Stomach smooth muscle (tissue), 2 donors: ENCODE data around the gene XCR1.

Experiments used
- H3K27ac ChIP-seq: one replicate; pipeline ENCODE4 v1.7.0; 2013; ENCODE audit warnings: mild to moderate bottlenecking, low read length, inconsistent platforms
- H3K27me3 ChIP-seq, 2 donors: one replicate each; pipeline ENCODE4 v1.7.0; 2013; ENCODE audit warnings: low read length in 2 of 2; ENCODE audit not compliant: insufficient read depth in 2 of 2, control insufficient read depth in 1 of 2
- H3K36me3 ChIP-seq, 2 donors: one replicate each; pipeline ENCODE4 v1.7.0; 2013; ENCODE audit warnings: low read length in 2 of 2; ENCODE audit not compliant: control insufficient read depth in 2 of 2, insufficient read depth in 2 of 2
- H3K4me1 ChIP-seq: one replicate; pipeline ENCODE4 v1.7.0; 2013; ENCODE audit warnings: low read length; ENCODE audit not compliant: control insufficient read depth, insufficient read depth
- H3K4me3 ChIP-seq, 2 donors: one replicate each; pipeline ENCODE4 v1.7.0; 2013; ENCODE audit warnings: low read length in 2 of 2
- H3K9ac ChIP-seq, 2 donors: one replicate each; pipeline ENCODE4 v1.7.0; 2013; ENCODE audit warnings: low read length in 2 of 2, mild to moderate bottlenecking in 1 of 2
- H3K9me3 ChIP-seq, 2 donors: one replicate each; pipeline ENCODE4 v1.7.0; 2013; ENCODE audit warnings: low read length in 2 of 2; ENCODE audit not compliant: control insufficient read depth in 2 of 2
- donor health status: healthy.
- donor health status: Pancreatic carcinoma.

Gene XCR1

GRCh38 chr3:46022909-46023785, 4.1 kb downstream of the XCR1 start:
- Histone ChIP-seq H3K9me3 (no peaks in the 10 kb centered on the region), H3K36me3 (no peaks in the 10 kb centered on the region), H3K27ac (no peak overlapping the region), H3K27me3 (no peaks in the 10 kb centered on the region), H3K9ac (no peak overlapping the region), H3K4me1 (no peaks in the 10 kb centered on the region), H3K4me3 (no peak overlapping the region)

- H3K27me3 ChIP-seq, result no peaks in the 10 kb centered on the region
Measured at GRCh38 chr3:46021516-46021915, 5.8 kb downstream of the XCR1 start.

GRCh38 chr3:46020766-46021510, 6.3 kb downstream of the XCR1 start:
- Histone ChIP-seq H3K27me3 (no peaks in the 10 kb centered on the region), H3K9ac (no peak overlapping the region), H3K4me1 (no peaks in the 10 kb centered on the region), H3K27ac (no peak overlapping the region), H3K36me3 (no peaks in the 10 kb centered on the region), H3K9me3 (no peaks in the 10 kb centered on the region), H3K4me3 (no peak overlapping the region)

More at GRCh38 chr3:46021516-46021915, 5.8 kb downstream of the XCR1 start:
- no peak overlapping the region for H3K9ac ChIP-seq
- H3K36me3 ChIP-seq, result no peaks in the 10 kb centered on the region
- no peaks in the 10 kb centered on the region for H3K9me3 ChIP-seq
- H3K27ac ChIP-seq, result no peak overlapping the region
- no peak overlapping the region for H3K4me3 ChIP-seq
- H3K4me1 ChIP-seq, result no peaks in the 10 kb centered on the region

GRCh38 chr3:46019707-46020106, 7.6 kb downstream of the XCR1 start:
- H3K36me3 ChIP-seq, result no peaks in the 10 kb centered on the region
- H3K9ac ChIP-seq, result no peak overlapping the region
- H3K27ac ChIP-seq, result no peak overlapping the region
- no peak overlapping the region for H3K4me3 ChIP-seq
- H3K4me1 ChIP-seq, result no peaks in the 10 kb centered on the region
- no peaks in the 10 kb centered on the region for H3K27me3 ChIP-seq
- H3K9me3 ChIP-seq, result no peaks in the 10 kb centered on the region

GRCh38 chr3:46017720-46018119, 9.6 kb downstream of the XCR1 start:
- Histone ChIP-seq H3K9me3 (no peaks in the 10 kb centered on the region), H3K4me1 (no peaks in the 10 kb centered on the region), H3K4me3 (no peak overlapping the region), H3K27me3 (no peaks in the 10 kb centered on the region), H3K9ac (no peak overlapping the region), H3K27ac (no peak overlapping the region), H3K36me3 (no peaks in the 10 kb centered on the region)

GRCh38 chr3:46013316-46014094, 13.8 kb downstream of the XCR1 start:
- Histone ChIP-seq H3K4me3 (no peak overlapping the region), H3K9ac (no peak overlapping the region), H3K9me3 (no peaks in the 10 kb centered on the region), H3K36me3 (no peaks in the 10 kb centered on the region), H3K27ac (no peak overlapping the region), H3K4me1 (no peaks in the 10 kb centered on the region), H3K27me3 (no peaks in the 10 kb centered on the region)

GRCh38 chr3:46012246-46012645, 15.0 kb downstream of the XCR1 start:
- H3K36me3 ChIP-seq, result no peaks in the 10 kb centered on the region
- H3K27me3 ChIP-seq, result no peaks in the 10 kb centered on the region
- H3K9ac ChIP-seq, result no peak overlapping the region
- H3K27ac ChIP-seq, result no peak overlapping the region
- no peaks in the 10 kb centered on the region for H3K9me3 ChIP-seq
- no peak overlapping the region for H3K4me3 ChIP-seq
- no peaks in the 10 kb centered on the region for H3K4me1 ChIP-seq

GRCh38 chr3:46010519-46011113, 16.7 kb downstream of the XCR1 start:
- no peak overlapping the region for H3K27ac ChIP-seq
- H3K9me3 ChIP-seq, result no peaks in the 10 kb centered on the region
- no peaks in the 10 kb centered on the region for H3K36me3 ChIP-seq
- no peak overlapping the region for H3K4me3 ChIP-seq
- H3K27me3 ChIP-seq, result no peaks in the 10 kb centered on the region
- H3K4me1 ChIP-seq, result peaks cover 9% of the 10 kb centered on the region
- no peak overlapping the region for H3K9ac ChIP-seq

GRCh38 chr3:46008058-46008457, 19.2 kb downstream of the XCR1 start:
- Histone ChIP-seq H3K4me1 (peaks cover 9% of the 10 kb centered on the region), H3K4me3 (no peak overlapping the region), H3K27me3 (no peaks in the 10 kb centered on the region), H3K36me3 (no peaks in the 10 kb centered on the region), H3K9ac (no peak overlapping the region), H3K27ac (no peak overlapping the region), H3K9me3 (no peaks in the 10 kb centered on the region)

- Histone ChIP-seq H3K4me3 (no peak overlapping the region), H3K36me3 (no peaks in the 10 kb centered on the region), H3K9me3 (no peaks in the 10 kb centered on the region), H3K27ac (no peak overlapping the region), H3K9ac (no peak overlapping the region), H3K4me1 (peaks cover 9% of the 10 kb centered on the region), H3K27me3 (no peaks in the 10 kb centered on the region)
Measured at GRCh38 chr3:46007280-46007679, 20.0 kb downstream of the XCR1 start.
